Measurements from ENCODE around the gene ABCC1.

DNA sequence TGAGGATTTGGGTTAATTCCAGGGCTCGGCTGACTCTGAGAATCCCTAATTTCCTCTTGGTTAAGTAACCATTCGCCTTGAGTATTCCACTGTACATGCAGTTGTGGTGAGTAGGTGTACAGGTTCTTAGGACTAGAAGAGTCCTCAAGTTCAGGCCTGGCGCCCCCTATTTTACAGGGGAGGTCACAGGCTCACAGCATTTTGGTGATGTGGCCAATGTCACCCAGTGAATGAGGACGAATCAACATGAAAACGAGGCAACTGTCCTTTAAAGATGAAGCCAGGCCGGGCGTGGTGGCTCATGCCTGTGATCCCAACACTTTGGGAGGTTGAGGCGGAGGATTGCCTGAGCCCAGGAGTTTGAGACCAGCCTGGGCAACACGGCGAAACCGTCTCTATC, 218.5 kb downstream of the ABCC1 start:
- TF ChIP-seq, protein P1, sequence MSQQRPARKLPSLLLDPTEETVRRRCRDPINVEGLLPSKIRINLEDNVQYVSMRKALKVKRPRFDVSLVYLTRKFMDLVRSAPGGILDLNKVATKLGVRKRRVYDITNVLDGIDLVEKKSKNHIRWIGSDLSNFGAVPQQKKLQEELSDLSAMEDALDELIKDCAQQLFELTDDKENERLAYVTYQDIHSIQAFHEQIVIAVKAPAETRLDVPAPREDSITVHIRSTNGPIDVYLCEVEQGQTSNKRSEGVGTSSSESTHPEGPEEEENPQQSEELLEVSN (IDR thresholded peaks at IDR 0.05) = no peak
- TF ChIP-seq CREB1 (IDR thresholded peaks at IDR 0.05) (no peak), POLR2A (IDR thresholded peaks at IDR 0.05; ENCODE audit: control extremely low read depth in 1 of 2, low read depth in 2 of 2, low read length in 2 of 2) (no peak), EP300 (IDR thresholded peaks at IDR 0.05; ENCODE audit: borderline replicate concordance in 1 of 2, low read depth in 2 of 2, low read length in 2 of 2) (no peak), TCF12 (IDR thresholded peaks at IDR 0.05; ENCODE audit: low read depth, low read length) (no peak), POLR2AphosphoS5 (IDR thresholded peaks at IDR 0.05; ENCODE audit: low read depth, low read length) (no peak), NRF1 (IDR thresholded peaks at IDR 0.05; ENCODE audit: low read depth, low read length) (no peak), EZH2 (IDR thresholded peaks at IDR 0.05; ENCODE audit: low read depth, low read length, severe bottlenecking) (no peak), MAFK (IDR thresholded peaks at IDR 0.05; ENCODE audit: low read depth, low read length) (no peak), PHF8 (conservative IDR thresholded peaks at IDR 0.05; ENCODE audit: low read depth, low read length) (no peak), EGR1 (IDR thresholded peaks at IDR 0.05; ENCODE audit: borderline replicate concordance, low read depth, low read length) (no peak)
- TF ChIP-seq, protein P2, sequence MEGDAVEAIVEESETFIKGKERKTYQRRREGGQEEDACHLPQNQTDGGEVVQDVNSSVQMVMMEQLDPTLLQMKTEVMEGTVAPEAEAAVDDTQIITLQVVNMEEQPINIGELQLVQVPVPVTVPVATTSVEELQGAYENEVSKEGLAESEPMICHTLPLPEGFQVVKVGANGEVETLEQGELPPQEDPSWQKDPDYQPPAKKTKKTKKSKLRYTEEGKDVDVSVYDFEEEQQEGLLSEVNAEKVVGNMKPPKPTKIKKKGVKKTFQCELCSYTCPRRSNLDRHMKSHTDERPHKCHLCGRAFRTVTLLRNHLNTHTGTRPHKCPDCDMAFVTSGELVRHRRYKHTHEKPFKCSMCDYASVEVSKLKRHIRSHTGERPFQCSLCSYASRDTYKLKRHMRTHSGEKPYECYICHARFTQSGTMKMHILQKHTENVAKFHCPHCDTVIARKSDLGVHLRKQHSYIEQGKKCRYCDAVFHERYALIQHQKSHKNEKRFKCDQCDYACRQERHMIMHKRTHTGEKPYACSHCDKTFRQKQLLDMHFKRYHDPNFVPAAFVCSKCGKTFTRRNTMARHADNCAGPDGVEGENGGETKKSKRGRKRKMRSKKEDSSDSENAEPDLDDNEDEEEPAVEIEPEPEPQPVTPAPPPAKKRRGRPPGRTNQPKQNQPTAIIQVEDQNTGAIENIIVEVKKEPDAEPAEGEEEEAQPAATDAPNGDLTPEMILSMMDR (IDR thresholded peaks at IDR 0.05; ENCODE audit: control extremely low read depth in 1 of 3, insufficient read depth in 1 of 3, low read depth in 1 of 3, low read length in 3 of 3) = peak in 1 of 3 experiments; percentile 29; a peak in 1 of 4 replicates
- TF ChIP-seq, protein P3, sequence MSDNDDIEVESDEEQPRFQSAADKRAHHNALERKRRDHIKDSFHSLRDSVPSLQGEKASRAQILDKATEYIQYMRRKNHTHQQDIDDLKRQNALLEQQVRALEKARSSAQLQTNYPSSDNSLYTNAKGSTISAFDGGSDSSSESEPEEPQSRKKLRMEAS (IDR thresholded peaks at IDR 0.05) = no peak
